PFSK-1 (cell line): ENCODE results near the gene RMDN3.
A peak's percentile ranks its signal among the peaks of the same experiment; 100 is the strongest.

Experiments used
- FOXP2 ChIP-seq: optimal IDR thresholded peaks from 2 replicates; pipeline ENCODE3; 2011; ENCODE audit warnings: borderline replicate concordance, control low read depth, inconsistent platforms; ENCODE audit not compliant: insufficient read depth; ENCODE audit errors: extremely low read length, extremely low read depth
- POLR2AphosphoS5 ChIP-seq: IDR thresholded peaks from 2 replicates; pipeline ENCODE4 v1.6.1; 2012; ENCODE audit warnings: low read depth, mild to moderate bottlenecking, control low read depth, low read length, moderate library complexity
- SIN3A ChIP-seq: IDR thresholded peaks from 2 replicates; pipeline ENCODE4 v1.6.1; 2012; ENCODE audit warnings: mild to moderate bottlenecking, low read length, moderate library complexity, borderline replicate concordance; ENCODE audit not compliant: insufficient read depth
- TAF1 ChIP-seq: IDR thresholded peaks from 2 replicates; pipeline ENCODE4 v1.6.1; 2012; ENCODE audit warnings: low read length, control low read depth, borderline replicate concordance; ENCODE audit not compliant: insufficient read depth
- TF ChIP-seq, protein P1 (sequence below), 2 experiments: IDR thresholded peaks; 2 replicates each; pipeline versions ENCODE4 v1.6.1 to v1.8.0; 2011 to 2012; ENCODE audit warnings: low read depth in 2 of 2, low read length in 2 of 2, control low read depth in 1 of 2, inconsistent platforms in 1 of 2, mild to moderate bottlenecking in 1 of 2, moderate library complexity in 1 of 2; ENCODE audit not compliant: insufficient read depth in 1 of 2

Gene RMDN3

DNA sequence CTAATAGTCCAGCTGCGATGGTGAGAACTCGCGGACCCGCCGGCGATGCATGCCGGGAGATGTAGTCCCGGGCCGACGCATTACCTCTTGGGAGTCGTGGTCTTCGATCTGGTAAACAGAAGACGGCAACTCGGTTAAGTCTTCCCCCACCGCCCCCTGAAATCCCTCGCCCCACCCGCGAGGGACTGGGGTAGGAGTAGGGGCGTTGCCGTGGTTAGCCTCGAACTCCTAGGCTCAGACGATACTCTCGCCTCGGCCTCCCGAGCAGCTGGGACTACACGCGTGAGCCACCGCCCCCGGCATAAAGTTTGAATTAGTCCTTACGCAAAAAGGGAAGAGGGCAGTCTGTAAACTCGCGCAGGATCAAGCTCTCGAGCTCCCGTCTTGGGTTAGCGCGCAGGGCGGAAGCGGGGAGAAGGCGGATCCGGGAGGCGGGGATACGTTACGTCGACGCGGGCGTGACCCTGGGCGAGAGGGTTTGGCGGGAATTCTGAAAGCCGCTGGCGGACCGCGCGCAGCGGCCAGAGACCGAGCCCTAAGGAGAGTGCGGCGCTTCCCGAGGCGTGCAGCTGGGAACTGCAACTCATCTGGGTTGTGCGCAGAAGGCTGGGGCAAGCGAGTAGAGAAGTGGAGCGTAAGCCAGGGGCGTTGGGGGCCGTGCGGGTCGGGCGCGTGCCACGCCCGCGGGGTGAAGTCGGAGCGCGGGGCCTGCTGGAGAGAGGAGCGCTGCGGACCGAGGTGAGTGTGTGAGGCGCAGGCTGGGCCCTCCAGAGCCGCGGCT lies 60.2 kb downstream of the RMDN3 start, which contains the start of gene RAD51:
RAD51 (plus strand) TSS at position 487 of the 781 bp plus-strand sequence. CDS start 3,585 bp downstream, outside the sequence.
- TF ChIP-seq SIN3A (peak; percentile 90; the same call in 1 of the 2 replicates), TAF1 (0 out of 2 replicates have a peak, but pooled peaks have one; percentile 28), FOXP2 (peak; percentile 86), POLR2AphosphoS5 (peak; percentile 91)
- TF ChIP-seq, protein P1, sequence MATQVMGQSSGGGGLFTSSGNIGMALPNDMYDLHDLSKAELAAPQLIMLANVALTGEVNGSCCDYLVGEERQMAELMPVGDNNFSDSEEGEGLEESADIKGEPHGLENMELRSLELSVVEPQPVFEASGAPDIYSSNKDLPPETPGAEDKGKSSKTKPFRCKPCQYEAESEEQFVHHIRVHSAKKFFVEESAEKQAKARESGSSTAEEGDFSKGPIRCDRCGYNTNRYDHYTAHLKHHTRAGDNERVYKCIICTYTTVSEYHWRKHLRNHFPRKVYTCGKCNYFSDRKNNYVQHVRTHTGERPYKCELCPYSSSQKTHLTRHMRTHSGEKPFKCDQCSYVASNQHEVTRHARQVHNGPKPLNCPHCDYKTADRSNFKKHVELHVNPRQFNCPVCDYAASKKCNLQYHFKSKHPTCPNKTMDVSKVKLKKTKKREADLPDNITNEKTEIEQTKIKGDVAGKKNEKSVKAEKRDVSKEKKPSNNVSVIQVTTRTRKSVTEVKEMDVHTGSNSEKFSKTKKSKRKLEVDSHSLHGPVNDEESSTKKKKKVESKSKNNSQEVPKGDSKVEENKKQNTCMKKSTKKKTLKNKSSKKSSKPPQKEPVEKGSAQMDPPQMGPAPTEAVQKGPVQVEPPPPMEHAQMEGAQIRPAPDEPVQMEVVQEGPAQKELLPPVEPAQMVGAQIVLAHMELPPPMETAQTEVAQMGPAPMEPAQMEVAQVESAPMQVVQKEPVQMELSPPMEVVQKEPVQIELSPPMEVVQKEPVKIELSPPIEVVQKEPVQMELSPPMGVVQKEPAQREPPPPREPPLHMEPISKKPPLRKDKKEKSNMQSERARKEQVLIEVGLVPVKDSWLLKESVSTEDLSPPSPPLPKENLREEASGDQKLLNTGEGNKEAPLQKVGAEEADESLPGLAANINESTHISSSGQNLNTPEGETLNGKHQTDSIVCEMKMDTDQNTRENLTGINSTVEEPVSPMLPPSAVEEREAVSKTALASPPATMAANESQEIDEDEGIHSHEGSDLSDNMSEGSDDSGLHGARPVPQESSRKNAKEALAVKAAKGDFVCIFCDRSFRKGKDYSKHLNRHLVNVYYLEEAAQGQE (IDR thresholded peaks at IDR 0.05; ENCODE audit: insufficient read depth in 1 of 2, low read depth in 2 of 2, low read length in 2 of 2) = no peak

DNA sequence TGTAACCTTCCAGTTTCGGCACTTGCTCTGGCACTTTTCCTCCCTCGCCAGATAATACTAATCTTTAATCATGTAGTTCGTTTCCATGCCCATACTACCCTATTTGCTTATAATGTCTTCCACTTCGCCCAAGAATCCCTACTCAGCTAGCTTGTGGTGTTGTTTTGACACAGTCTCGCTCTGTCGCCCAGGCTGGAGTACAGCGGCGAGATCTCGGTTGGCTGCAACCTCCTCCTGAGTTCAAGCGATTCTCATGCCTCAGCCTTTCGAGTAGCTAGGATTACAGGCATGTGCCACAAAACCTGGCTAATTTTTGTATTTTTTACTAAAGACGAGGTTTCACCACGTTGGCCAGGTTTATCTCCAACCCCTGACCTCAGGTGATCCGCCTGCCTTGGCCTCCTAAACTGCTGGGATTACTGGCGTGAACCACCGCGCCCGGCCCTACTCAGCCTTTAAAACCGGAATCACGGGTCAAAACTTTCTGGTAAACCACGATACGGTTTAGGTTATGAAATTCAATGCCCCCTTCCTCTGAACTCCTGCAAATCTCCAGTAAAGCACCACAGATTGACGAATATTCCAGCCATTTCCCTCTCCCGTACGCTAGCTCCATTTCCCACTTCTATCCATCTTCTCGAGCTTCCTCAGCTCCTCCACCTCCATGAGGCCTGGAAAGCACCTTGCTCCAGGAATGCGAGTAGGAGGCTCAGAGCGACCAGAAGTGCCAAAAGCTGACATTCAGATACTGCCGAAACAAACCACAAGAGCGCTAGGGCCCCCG lies 61.0 kb downstream of the RMDN3 start:
- TF ChIP-seq, protein P1 (IDR thresholded peaks at IDR 0.05; ENCODE audit: insufficient read depth in 1 of 2, low read depth in 2 of 2, low read length in 2 of 2) = no peak
- TF ChIP-seq POLR2AphosphoS5 (no peak), FOXP2 (no peak), TAF1 (no peak; the same call in 1 of the 2 replicates), SIN3A (no peak)

DNA sequence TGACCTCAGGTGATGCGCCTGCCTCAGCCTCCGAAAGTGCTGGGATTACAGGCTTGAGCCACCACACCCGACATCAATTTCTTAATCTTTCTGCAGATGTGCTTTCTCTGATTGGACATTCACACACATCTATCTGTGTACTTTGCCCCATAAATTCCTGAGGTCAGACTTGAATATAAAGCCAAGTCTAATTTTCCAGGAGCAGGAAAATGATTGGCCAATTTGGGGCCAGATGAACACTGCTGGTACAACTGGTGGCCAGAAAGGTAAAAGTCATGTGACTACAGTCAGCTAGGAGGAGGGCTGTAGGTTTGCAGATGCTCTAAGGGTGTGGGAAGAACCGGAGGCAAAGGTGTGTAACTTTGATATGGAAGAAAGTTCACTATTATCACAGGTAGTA lies 63.3 kb downstream of the RMDN3 start:
- TF ChIP-seq, protein P1 (IDR thresholded peaks at IDR 0.05; ENCODE audit: insufficient read depth in 1 of 2, low read depth in 2 of 2, low read length in 2 of 2) = no peak
- no peak for TF ChIP-seq TAF1

DNA sequence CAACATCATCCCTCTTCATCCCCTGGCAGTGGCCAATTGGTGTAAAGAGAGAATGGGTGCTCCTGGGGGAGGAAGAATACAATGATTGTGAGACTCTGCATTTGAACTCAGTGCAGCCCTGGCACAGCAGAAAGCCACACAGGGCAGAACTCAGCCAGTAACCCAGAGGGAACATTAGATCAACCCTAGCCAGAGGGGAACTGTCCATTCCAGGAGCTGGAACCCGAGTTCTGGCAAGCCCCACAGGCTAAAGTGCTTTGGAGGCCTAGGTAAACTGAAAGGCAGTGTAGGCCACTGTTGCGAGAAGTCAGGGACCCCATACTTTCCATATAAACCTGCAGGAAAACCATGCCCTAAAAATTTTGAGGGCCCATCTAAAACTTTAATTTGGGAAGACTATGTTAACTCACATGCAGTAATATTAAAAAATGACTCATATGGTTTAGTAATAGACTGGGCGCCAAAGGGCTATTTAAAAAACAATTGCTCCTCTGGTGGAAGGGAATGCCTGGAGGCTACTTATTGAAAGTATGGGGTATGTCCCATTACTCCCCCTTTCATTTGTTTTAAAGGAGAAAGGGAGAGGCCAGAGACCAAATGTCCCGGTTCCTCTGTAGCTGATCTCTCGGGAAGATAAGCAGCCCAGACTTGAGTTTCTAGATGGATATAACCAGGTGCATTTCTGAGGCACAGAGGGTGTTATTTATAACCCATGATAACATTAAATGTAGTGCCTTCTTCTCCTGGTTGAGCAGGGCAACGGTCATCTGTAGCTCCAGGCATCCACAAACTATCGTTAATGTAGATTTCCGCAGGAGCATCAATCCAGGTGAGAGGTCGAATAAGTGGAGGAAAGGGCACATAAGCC lies 65.9 kb downstream of the RMDN3 start:
- TF ChIP-seq FOXP2 (no peak), TAF1 (no peak), POLR2AphosphoS5 (no peak), SIN3A (no peak)
- TF ChIP-seq, protein P1 (IDR thresholded peaks at IDR 0.05; ENCODE audit: insufficient read depth in 1 of 2, low read depth in 2 of 2, low read length in 2 of 2) = no peak
